Endothelial cell of umbilical vein (primary cell): ENCODE measurements around the gene APLP2. TPM values are rescaled to one million over a fixed set of nuclear protein-coding genes. Genes with fewer than 3 reads are reported as not detected.

Source experiments
- BruUV-seq: library from RNA; stranded (reverse); fragments of 400-500 nt; replicated peaks from 2 replicates; lab custom pipeline; 2021; lab: Mats Ljungman, UMichigan
- CTCF ChIA-PET: fragments of 300-600, 350-600 bp; sonication (Branson Sonifier 250); formaldehyde crosslinking; loops from one replicate; lab custom pipeline; 2021; ENCODE audit warnings: antibody characterized with exemption, inconsistent platforms; lab: Charles Lee
- POLR2A ChIA-PET: fragments of 300-600, 350-600 bp; sonication (Branson Sonifier 250); formaldehyde crosslinking; loops from one replicate; lab custom pipeline; 2021; ENCODE audit warnings: antibody characterized with exemption, inconsistent platforms; lab: Charles Lee
- DNase-seq: peaks from one replicate; pipeline ENCODE4 v3.0.0-alpha.2; 2011; ENCODE audit warnings: low read depth, low spot score
- FAIRE-seq: peaks from 2 replicates; lab custom pipeline; 2011; peaks lifted over from hg19 to GRCh38; lab: Jason Lieb, UNC
- H2AFZ ChIP-seq: 2 replicates; pipeline ENCODE4 v1.6.0; 2012; ENCODE audit warnings: low read depth, low read length, control low read depth, inconsistent platforms
- H3K27ac ChIP-seq: 2 replicates; pipeline ENCODE4 v1.5.1; 2011; ENCODE audit warnings: low read depth, mild to moderate bottlenecking, control low read depth, low read length, moderate library complexity; ENCODE audit not compliant: insufficient read depth
- H3K27me3 ChIP-seq, 2 experiments: 2 replicates each; pipeline versions ENCODE4 v1.6.0 to v1.6.1; 2011; ENCODE audit warnings: low read length in 2 of 2, mixed read lengths in 1 of 2; ENCODE audit not compliant: control insufficient read depth in 2 of 2, insufficient read depth in 2 of 2
- H3K36me3 ChIP-seq, 2 experiments: 2 replicates in 1 of 2; 3 replicates in 1 of 2; pipeline ENCODE4 v1.5.1; 2011; ENCODE audit warnings: low read length in 2 of 2, mild to moderate bottlenecking in 1 of 2, moderate library complexity in 1 of 2; ENCODE audit not compliant: control insufficient read depth in 2 of 2, insufficient read depth in 2 of 2; ENCODE audit errors: extremely low read depth in 1 of 2
- H3K4me1 ChIP-seq: 3 replicates; pipeline ENCODE4 v1.5.1; 2011; ENCODE audit warnings: mild to moderate bottlenecking, low read length; ENCODE audit not compliant: control insufficient read depth, insufficient read depth; ENCODE audit errors: extremely low read depth
- H3K4me2 ChIP-seq: 2 replicates; pipeline ENCODE4 v1.6.1; 2011; ENCODE audit warnings: low read length, control low read depth, mixed read lengths; ENCODE audit not compliant: insufficient read depth
- H3K4me3 ChIP-seq, 3 experiments: fragments of 200-600 bp in 1 of 3; sonication (generic), shearing (Covaris generic) in 1 of 3; replicated peaks in 1 of 3; 2 replicates each; pipeline ENCODE4 v1.5.1; 2011 to 2016; ENCODE audit warnings: control low read depth in 3 of 3, low read length in 3 of 3, mild to moderate bottlenecking in 2 of 3, inconsistent platforms in 1 of 3, low read depth in 1 of 3, moderate library complexity in 1 of 3; ENCODE audit not compliant: insufficient read depth in 1 of 3
- H3K79me2 ChIP-seq: 2 replicates; pipeline ENCODE4 v1.6.0; 2012; ENCODE audit warnings: low read length, inconsistent platforms; ENCODE audit not compliant: control insufficient read depth, insufficient read depth
- H3K9ac ChIP-seq: replicated peaks from 2 replicates; pipeline ENCODE3; 2011; ENCODE audit warnings: low read length, control low read depth; ENCODE audit not compliant: insufficient read depth; ENCODE audit errors: extremely low read depth
- H3K9me1 ChIP-seq: replicated peaks from 3 replicates; pipeline ENCODE4 v1.6.0; 2011; ENCODE audit warnings: mild to moderate bottlenecking, low read length; ENCODE audit not compliant: control insufficient read depth, insufficient read depth; ENCODE audit errors: extremely low read depth
- H3K9me3 ChIP-seq: replicated peaks from 2 replicates; pipeline ENCODE4 v1.5.1; 2012; ENCODE audit warnings: low read length, inconsistent platforms; ENCODE audit not compliant: control insufficient read depth, insufficient read depth
- H4K20me1 ChIP-seq: replicated peaks from 2 replicates; pipeline ENCODE3; 2011; ENCODE audit warnings: mild to moderate bottlenecking, low read length; ENCODE audit not compliant: control insufficient read depth, insufficient read depth; ENCODE audit errors: extremely low read depth
- EZH2 ChIP-seq: IDR thresholded peaks from 2 replicates; pipeline ENCODE4 v1.6.1; 2012; ENCODE audit warnings: borderline replicate concordance, low read depth, mild to moderate bottlenecking, moderate library complexity, low read length, inconsistent platforms; ENCODE audit not compliant: severe bottlenecking
- FOS ChIP-seq: IDR thresholded peaks from 2 replicates; pipeline ENCODE4 v1.6.1; 2011; ENCODE audit warnings: mild to moderate bottlenecking, low read length, moderate library complexity, borderline replicate concordance; ENCODE audit not compliant: insufficient read depth
- GATA2 ChIP-seq: IDR thresholded peaks from 2 replicates; pipeline ENCODE4 v1.7.0; 2011; ENCODE audit warnings: low read depth, mild to moderate bottlenecking, moderate library complexity, mixed read lengths, low read length; ENCODE audit not compliant: insufficient read length, insufficient read depth
- JUN ChIP-seq: IDR thresholded peaks from 2 replicates; pipeline ENCODE4 v1.6.1; 2011; ENCODE audit warnings: borderline replicate concordance, low read depth; ENCODE audit not compliant: insufficient read length, insufficient read depth
- MYC ChIP-seq: IDR thresholded peaks from one replicate; pipeline ENCODE4 v1.6.1; 2011; ENCODE audit warnings: mild to moderate bottlenecking, low read depth, low read length
- POLR2A ChIP-seq: IDR thresholded peaks from 2 replicates; pipeline ENCODE4 v1.6.1; 2012; ENCODE audit warnings: low read depth, mild to moderate bottlenecking, control low read depth, low read length
- POLR2AphosphoS5 ChIP-seq: IDR thresholded peaks from 2 replicates; pipeline ENCODE4 v1.6.1; 2012; ENCODE audit warnings: low read depth, mild to moderate bottlenecking, control low read depth, low read length, moderate library complexity; ENCODE audit not compliant: insufficient read depth
- dilution Hi-C: fragments of 300-500 bp; cut with MboI; formaldehyde crosslinking; loops from one replicate; pipeline ENCODE4 v1.15.0; 2019; ENCODE audit warnings: low sequenced_read_pairs; ENCODE audit not compliant: extremely low pct_ligation_motif_present
- intact Hi-C: fragments of 100-400 bp; cut with micrococcal nuclease; formaldehyde crosslinking; loops from one replicate; pipeline ENCODE4 v1.10.0; 2022
- polyA plus RNA-seq, 4 experiments: library from polyadenylated mRNA; depleted of rRNA in 3 of 4; stranded (reverse) in 3 of 4; unstranded in 1 of 4; fragments of >200 nt; gene quantifications; 2 replicates each; pipeline versions ENCODE4 v1.2.1 to v1.2.3, GENCODE V29; 2011 to 2012; ENCODE audit warnings: missing spikeins in 1 of 4
- total RNA-seq: library from RNA; stranded (reverse); gene quantifications from 2 replicates; pipeline ENCODE4 v1.2.3, GENCODE V29; 2021
- TF ChIP-seq, protein P1 (sequence below): IDR thresholded peaks from 2 replicates; pipeline ENCODE4 v1.6.1; 2011; ENCODE audit not compliant: insufficient read depth, insufficient read length
- TF ChIP-seq, protein P2 (sequence below), 2 donors: IDR thresholded peaks; 1 replicate in 1 of 2; 2 replicates in 1 of 2; pipeline ENCODE4 v1.5.1; 2011; ENCODE audit warnings: low read length in 2 of 2, mild to moderate bottlenecking in 2 of 2, moderate library complexity in 2 of 2, control low read depth in 1 of 2, inconsistent platforms in 1 of 2, low read depth in 1 of 2; ENCODE audit not compliant: insufficient read depth in 1 of 2; ENCODE audit errors: extremely low read depth in 1 of 2

The APLP2 gene
- total and polyA plus RNA-seq, 2 donors (not counting 3 experiments of a cell fraction or from before 2014, with no cell fraction given) = 493 to 543 TPM

DNA sequence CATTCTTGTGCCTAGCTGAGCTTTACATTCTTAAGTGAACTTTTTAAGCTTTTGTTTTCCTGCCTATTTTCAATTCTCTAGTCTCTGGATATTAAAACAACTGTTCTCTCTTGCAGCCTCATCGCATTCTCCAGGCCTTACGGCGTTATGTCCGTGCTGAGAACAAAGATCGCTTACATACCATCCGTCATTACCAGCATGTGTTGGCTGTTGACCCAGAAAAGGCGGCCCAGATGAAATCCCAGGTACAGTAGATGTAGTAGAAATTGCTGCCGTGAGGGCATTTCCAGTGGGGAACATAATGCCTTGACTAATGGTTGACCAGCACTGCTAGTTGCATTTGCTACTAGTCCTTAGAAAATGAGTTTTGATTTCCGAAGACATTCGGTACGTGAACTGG lies 60.2 kb downstream of the APLP2 start:
- intact Hi-C loops = loop anchor here (5.0 kb wide), 1 partner anchor 343 kb away; no protein-coding TSS in a partner anchor
- Histone ChIP-seq H3K9ac (no peak overlapping the region), H3K27me3 (no peaks in the 10 kb centered on the region), H3K27ac (no peak overlapping the region), H3K36me3 (peaks cover 43 to 44% of the 10 kb centered on the region in 2 experiments), H4K20me1 (no peaks in the 10 kb centered on the region), H3K4me2 (no peak overlapping the region), H3K4me3 (no peak overlapping the region), H3K9me3 (no peaks in the 10 kb centered on the region), H3K4me1 (no peaks in the 10 kb centered on the region), H3K9me1 (no peaks in the 10 kb centered on the region), H3K79me2 (peaks cover 30% of the 10 kb centered on the region), H2AFZ (no peak overlapping the region)
- ChIA-PET CTCF (interaction anchor here (1.2 to 12.8 kb wide), 8 partner anchors 8 to 248 kb away, joined by 3 to 399 read pairs (median 41); no protein-coding TSS in a partner anchor), POLR2A (no interaction called here)
- dilution Hi-C loops = no loop called here
- FAIRE-seq = no peak
- TF ChIP-seq FOS (no peak), POLR2A (no peak), EZH2 (no peak), POLR2AphosphoS5 (no peak), GATA2 (no peak), JUN (no peak), MYC (no peak)
- TF ChIP-seq, protein P1, sequence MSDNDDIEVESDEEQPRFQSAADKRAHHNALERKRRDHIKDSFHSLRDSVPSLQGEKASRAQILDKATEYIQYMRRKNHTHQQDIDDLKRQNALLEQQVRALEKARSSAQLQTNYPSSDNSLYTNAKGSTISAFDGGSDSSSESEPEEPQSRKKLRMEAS = no peak
- TF ChIP-seq, protein P2, sequence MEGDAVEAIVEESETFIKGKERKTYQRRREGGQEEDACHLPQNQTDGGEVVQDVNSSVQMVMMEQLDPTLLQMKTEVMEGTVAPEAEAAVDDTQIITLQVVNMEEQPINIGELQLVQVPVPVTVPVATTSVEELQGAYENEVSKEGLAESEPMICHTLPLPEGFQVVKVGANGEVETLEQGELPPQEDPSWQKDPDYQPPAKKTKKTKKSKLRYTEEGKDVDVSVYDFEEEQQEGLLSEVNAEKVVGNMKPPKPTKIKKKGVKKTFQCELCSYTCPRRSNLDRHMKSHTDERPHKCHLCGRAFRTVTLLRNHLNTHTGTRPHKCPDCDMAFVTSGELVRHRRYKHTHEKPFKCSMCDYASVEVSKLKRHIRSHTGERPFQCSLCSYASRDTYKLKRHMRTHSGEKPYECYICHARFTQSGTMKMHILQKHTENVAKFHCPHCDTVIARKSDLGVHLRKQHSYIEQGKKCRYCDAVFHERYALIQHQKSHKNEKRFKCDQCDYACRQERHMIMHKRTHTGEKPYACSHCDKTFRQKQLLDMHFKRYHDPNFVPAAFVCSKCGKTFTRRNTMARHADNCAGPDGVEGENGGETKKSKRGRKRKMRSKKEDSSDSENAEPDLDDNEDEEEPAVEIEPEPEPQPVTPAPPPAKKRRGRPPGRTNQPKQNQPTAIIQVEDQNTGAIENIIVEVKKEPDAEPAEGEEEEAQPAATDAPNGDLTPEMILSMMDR (IDR thresholded peaks at IDR 0.05; ENCODE audit: extremely low read depth in 1 of 2, insufficient read depth in 1 of 2, low read depth in 1 of 2, low read length in 2 of 2) = no peak
- BruUV-seq = no TSS peak
- DNase-seq = no peak
